OCI-LY7 (cell line): ENCODE results near the gene SH2D1B. TPM values are rescaled to one million over a fixed set of nuclear protein-coding genes. Genes with fewer than 3 reads are reported as not detected.
"Not testable (repeated sequence)": the region's sequence is repeated elsewhere in the genome, so short reads cannot be mapped to it uniquely, and the experiment has no call there.

Source experiments
- BruUV-seq: library from RNA; stranded (reverse); fragments of 400-500 nt; replicated peaks from 2 replicates; lab custom pipeline; 2021; lab: Mats Ljungman, UMichigan
- CTCF ChIA-PET: fragments of 300-600 bp; sonication (Branson Sonifier 250); formaldehyde crosslinking; loops from one replicate; lab custom pipeline; 2022; ENCODE audit warnings: antibody characterized with exemption; ENCODE audit not compliant: unreplicated experiment; lab: Charles Lee
- POLR2A ChIA-PET: fragments of 300-600 bp; sonication (Branson Sonifier 250); formaldehyde crosslinking; loops from one replicate; lab custom pipeline; 2022; ENCODE audit warnings: antibody characterized with exemption; lab: Charles Lee
- DNase-seq: peaks from one replicate; pipeline ENCODE4 v3.0.0-alpha.2; 2015; ENCODE audit warnings: low spot score
- H2AFZ ChIP-seq: fragments of 200-600 bp; sonication (generic), shearing (Covaris generic); 2 replicates; pipeline ENCODE4 v1.6.1; 2014; ENCODE audit warnings: mild to moderate bottlenecking, antibody characterized with exemption, low read length, moderate library complexity
- H3K27ac ChIP-seq: fragments of 200-600 bp; sonication (generic); 2 replicates; pipeline ENCODE4 v1.5.1; 2014; ENCODE audit warnings: mixed run types, low read depth, mild to moderate bottlenecking, moderate library complexity, low read length, inconsistent platforms; ENCODE audit not compliant: poor library complexity, severe bottlenecking
- H3K36me3 ChIP-seq: fragments of 200-600 bp; sonication (generic); 2 replicates; pipeline ENCODE4 v1.6.1; 2014; ENCODE audit warnings: mild to moderate bottlenecking, antibody characterized with exemption, low read length, moderate library complexity, mixed read lengths; ENCODE audit not compliant: insufficient read depth
- H3K4me1 ChIP-seq: fragments of 200-600 bp; sonication (generic); 2 replicates; pipeline ENCODE4 v1.5.1; 2014; ENCODE audit warnings: mild to moderate bottlenecking, low read length; ENCODE audit not compliant: insufficient read depth, poor library complexity, severe bottlenecking
- H3K4me2 ChIP-seq: fragments of 200-600 bp; sonication (generic); 2 replicates; pipeline ENCODE4 v1.6.1; 2014; ENCODE audit warnings: mild to moderate bottlenecking, low read length
- H3K4me3 ChIP-seq: fragments of 200-600 bp; sonication (generic); 2 replicates; pipeline ENCODE4 v1.5.1; 2014; ENCODE audit warnings: mild to moderate bottlenecking, low read depth, low read length; ENCODE audit not compliant: poor library complexity, severe bottlenecking
- H3K79me2 ChIP-seq: fragments of 200-600 bp; sonication (generic); 2 replicates; pipeline ENCODE4 v1.6.1; 2016; ENCODE audit warnings: low read depth, mild to moderate bottlenecking, low read length, moderate library complexity, mixed read lengths; ENCODE audit not compliant: insufficient read depth
- H3K9me2 ChIP-seq: fragments of 200-600 bp; sonication (generic); 2 replicates; pipeline ENCODE4 v1.6.1; 2016; ENCODE audit warnings: mild to moderate bottlenecking, low read length, mixed read lengths; ENCODE audit not compliant: insufficient read depth
- H3K9me3 ChIP-seq: fragments of 200-600 bp; sonication (generic); 2 replicates; pipeline ENCODE4 v1.6.1; 2014; ENCODE audit warnings: mild to moderate bottlenecking, mixed run types, low read length, mixed read lengths
- H4K20me1 ChIP-seq: fragments of 200-600 bp; sonication (generic); 2 replicates; pipeline ENCODE4 v1.6.1; 2014; ENCODE audit warnings: mild to moderate bottlenecking, antibody characterized with exemption, low read length, moderate library complexity, mixed read lengths; ENCODE audit not compliant: insufficient read depth
- CTCF ChIP-seq: fragments of 200-600 bp; sonication (generic); conservative IDR thresholded peaks from 2 replicates; pipeline ENCODE4 v1.5.1; 2014; ENCODE audit warnings: mild to moderate bottlenecking, antibody characterized with exemption, low read length, moderate library complexity, mixed read lengths
- EZH2phosphoT487 ChIP-seq: fragments of 200-600 bp; sonication (generic); IDR thresholded peaks from 2 replicates; pipeline ENCODE4 v1.6.1; 2018; ENCODE audit warnings: low read depth, borderline replicate concordance, mild to moderate bottlenecking, mixed run types, antibody characterized with exemption, low read length, moderate library complexity, mixed read lengths
- intact Hi-C: fragments of 100-400 bp; cut with micrococcal nuclease; formaldehyde crosslinking; loops from one replicate; pipeline ENCODE4 v1.10.0; 2022; ENCODE audit not compliant: unreplicated experiment
- total RNA-seq, 2 experiments: library from RNA; depleted of rRNA in 1 of 2; stranded (reverse); fragments of >200 nt in 1 of 2; shearing (Covaris generic) in 1 of 2; gene quantifications; 2 replicates each; pipeline ENCODE4 v1.2.3, GENCODE V29; 2014 to 2022

Gene SH2D1B
- total RNA-seq, 2 experiments from 2014 or later, result not detected

GRCh38 chr1:162357681-162358266 lies 54.2 kb downstream of the SH2D1B start:
- no peaks in the 10 kb centered on the region for H3K9me2 ChIP-seq
- H3K4me2 ChIP-seq, result no peak overlapping the region
- intact Hi-C loops, result no loop called here
- no peaks in the 10 kb centered on the region for H3K36me3 ChIP-seq
- no peak overlapping the region for H2AFZ ChIP-seq
- no peaks in the 10 kb centered on the region for H3K4me1 ChIP-seq
- TF ChIP-seq EZH2phosphoT487, result no peak
- peak; percentile 72 for TF ChIP-seq CTCF
- no peaks in the 10 kb centered on the region for H3K79me2 ChIP-seq
- ChIA-PET CTCF (no interaction called here), POLR2A (interaction anchor here (0.5 kb wide), 1 partner anchor 490 kb away, joined by 3 read pairs; no protein-coding TSS in a partner anchor)
- H3K4me3 ChIP-seq, result no peak overlapping the region
- H4K20me1 ChIP-seq, result no peaks in the 10 kb centered on the region
- BruUV-seq, result no TSS peak
- DNase-seq, result peak; percentile 36
- no peak overlapping the region for H3K27ac ChIP-seq
- no peaks in the 10 kb centered on the region for H3K9me3 ChIP-seq

GRCh38 chr1:162353702-162354101 lies 58.2 kb downstream of the SH2D1B start:
- Histone ChIP-seq H3K4me1 (no peaks in the 10 kb centered on the region), H3K36me3 (no peaks in the 10 kb centered on the region), H3K9me2 (no peaks in the 10 kb centered on the region), H4K20me1 (no peaks in the 10 kb centered on the region), H3K79me2 (no peaks in the 10 kb centered on the region), H3K27ac (no peak overlapping the region), H3K9me3 (no peaks in the 10 kb centered on the region), H3K4me2 (no peak overlapping the region), H2AFZ (no peak overlapping the region), H3K4me3 (no peak overlapping the region)
- CTCF ChIA-PET, result no interaction called here
- no TSS peak for BruUV-seq
- TF ChIP-seq CTCF (no peak), EZH2phosphoT487 (no peak)
- intact Hi-C loops, result no loop called here
- DNase-seq, result no peak
- POLR2A ChIA-PET, result no interaction called here

GRCh38 chr1:162353078-162353477 lies 58.9 kb downstream of the SH2D1B start:
- no peak for DNase-seq
- no peaks in the 10 kb centered on the region for H3K9me2 ChIP-seq
- H3K4me1 ChIP-seq, result no peaks in the 10 kb centered on the region
- H3K4me3 ChIP-seq, result no peak overlapping the region
- H3K36me3 ChIP-seq, result no peaks in the 10 kb centered on the region
- H3K79me2 ChIP-seq, result no peaks in the 10 kb centered on the region
- H3K27ac ChIP-seq, result no peak overlapping the region
- TF ChIP-seq CTCF, result no peak
- no peak for TF ChIP-seq EZH2phosphoT487
- intact Hi-C loops, result no loop called here
- BruUV-seq, result no TSS peak
- ChIA-PET CTCF (no interaction called here), POLR2A (no interaction called here)
- no peak overlapping the region for H2AFZ ChIP-seq
- no peaks in the 10 kb centered on the region for H3K9me3 ChIP-seq
- H4K20me1 ChIP-seq, result no peaks in the 10 kb centered on the region
- H3K4me2 ChIP-seq, result no peak overlapping the region

- intact Hi-C loops, H2AFZ ChIP-seq, H3K4me3 ChIP-seq, CTCF ChIA-PET, H3K4me2 ChIP-seq, POLR2A ChIA-PET, DNase-seq, H3K27ac ChIP-seq, H3K4me1 ChIP-seq, H3K79me2 ChIP-seq, BruUV-seq, H3K9me3 ChIP-seq, H3K36me3 ChIP-seq, H4K20me1 ChIP-seq, H3K9me2 ChIP-seq: not testable (repeated sequence)
Measured at GRCh38 chr1:162351874-162352273, 60.1 kb downstream of the SH2D1B start.
